Muscle of arm (tissue), 12 donors: ENCODE measurements around the gene SLC6A18. TPM values are rescaled to one million over a fixed set of nuclear protein-coding genes. Genes with fewer than 3 reads are reported as not detected.
"Not testable (repeated sequence)": the region's sequence is repeated elsewhere in the genome, so short reads cannot be mapped to it uniquely, and the experiment has no call there.

Source experiments
- DNase-seq: peaks from one replicate; pipeline ENCODE4 v3.0.0-alpha.2; 2013
- polyA plus RNA-seq, 12 donors: library from polyadenylated mRNA; unstranded; fragments of 120-200 nt; gene quantifications; one replicate each; pipeline ENCODE4 v1.2.1, GENCODE V29; 2013; ENCODE audit not compliant: insufficient read length in 12 of 12

The SLC6A18 gene
- polyA plus RNA-seq, 12 donors, result not detected

DNA sequence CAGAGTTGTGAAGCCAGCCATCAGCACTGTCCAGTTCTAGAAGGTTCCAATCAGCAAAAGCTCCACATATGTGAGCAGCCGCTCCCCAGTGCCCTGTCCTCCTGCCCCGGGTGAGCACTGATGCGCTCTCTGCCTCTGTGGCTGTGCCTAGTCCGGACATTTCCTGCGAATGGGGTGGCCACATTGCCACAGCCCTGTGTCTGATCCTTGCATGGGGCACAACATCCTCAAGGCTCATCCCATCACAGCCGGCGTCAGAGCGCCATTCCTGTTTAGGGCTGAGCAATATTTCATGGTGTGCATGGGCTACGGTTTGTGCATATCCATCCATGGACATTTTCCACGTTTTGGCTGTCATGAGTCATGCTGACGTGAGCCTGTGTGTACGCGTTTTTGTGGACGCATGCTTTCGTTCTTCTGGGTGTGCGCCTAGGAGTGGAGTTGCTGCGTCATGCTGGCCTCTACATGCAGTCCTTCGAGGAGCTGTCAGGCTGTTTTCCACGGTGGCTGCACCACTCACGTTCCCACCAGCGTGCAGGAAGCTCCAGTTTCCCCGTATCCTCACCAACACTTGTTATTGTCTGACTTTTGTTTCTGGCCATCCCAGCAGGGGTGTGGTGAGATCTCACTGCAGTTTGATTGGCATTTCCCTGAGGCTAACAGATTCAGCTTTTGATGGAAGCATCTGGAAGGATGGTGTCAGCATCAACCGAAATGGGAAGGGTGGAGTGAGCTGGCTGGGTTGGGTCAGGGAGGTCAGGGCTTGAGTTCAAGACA lies 9.7 kb upstream of the SLC6A18 start:
- no peak for DNase-seq

DNA sequence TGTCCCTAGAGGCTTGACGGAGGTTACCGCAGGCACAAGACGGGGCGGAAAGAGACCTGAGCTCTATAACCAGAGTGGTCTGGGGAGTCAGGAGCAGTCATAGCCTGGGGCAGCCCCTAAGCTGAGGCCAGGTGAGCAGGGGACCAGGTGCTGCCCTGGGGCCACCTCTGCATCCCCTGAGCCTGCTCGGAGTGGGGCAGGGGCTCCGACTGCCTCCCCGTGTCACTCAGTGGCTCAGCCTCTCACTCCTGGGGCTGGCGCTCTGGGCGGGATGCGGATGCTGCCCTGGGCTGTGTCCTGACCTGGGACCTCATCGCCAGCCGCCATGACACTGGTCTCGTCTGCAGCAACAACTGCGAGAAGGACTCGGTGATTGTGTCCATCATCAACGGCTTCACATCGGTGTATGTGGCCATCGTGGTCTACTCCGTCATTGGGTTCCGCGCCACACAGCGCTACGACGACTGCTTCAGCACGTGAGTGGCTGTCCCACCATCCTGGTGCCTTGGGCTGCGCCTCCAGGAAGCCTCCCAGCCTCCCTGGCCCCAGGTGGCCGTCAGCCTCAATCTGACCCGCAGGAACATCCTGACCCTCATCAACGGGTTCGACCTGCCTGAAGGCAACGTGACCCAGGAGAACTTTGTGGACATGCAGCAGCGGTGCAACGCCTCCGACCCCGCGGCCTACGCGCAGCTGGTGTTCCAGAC lies 8.8 kb upstream of the SLC6A18 start:
- no peak for DNase-seq

DNA sequence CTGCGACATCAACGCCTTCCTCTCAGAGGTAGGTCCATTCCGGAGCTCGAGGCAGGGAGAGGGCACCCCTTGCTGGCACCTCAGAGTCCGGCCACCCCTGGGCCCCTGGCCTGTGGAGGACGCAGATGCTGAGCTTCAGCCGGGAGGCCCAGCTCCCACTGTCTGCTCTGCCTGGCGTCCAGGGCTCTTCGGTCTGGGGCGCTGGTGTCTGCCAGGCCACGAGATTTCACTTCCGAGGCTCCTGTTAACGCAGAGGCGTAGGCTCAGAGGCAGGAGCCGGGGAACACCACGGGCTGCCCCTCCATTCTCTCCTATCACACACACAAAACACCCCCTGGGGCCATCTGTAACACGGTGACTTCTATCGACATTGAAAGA lies 8.3 kb upstream of the SLC6A18 start:
- no peak for DNase-seq

DNA sequence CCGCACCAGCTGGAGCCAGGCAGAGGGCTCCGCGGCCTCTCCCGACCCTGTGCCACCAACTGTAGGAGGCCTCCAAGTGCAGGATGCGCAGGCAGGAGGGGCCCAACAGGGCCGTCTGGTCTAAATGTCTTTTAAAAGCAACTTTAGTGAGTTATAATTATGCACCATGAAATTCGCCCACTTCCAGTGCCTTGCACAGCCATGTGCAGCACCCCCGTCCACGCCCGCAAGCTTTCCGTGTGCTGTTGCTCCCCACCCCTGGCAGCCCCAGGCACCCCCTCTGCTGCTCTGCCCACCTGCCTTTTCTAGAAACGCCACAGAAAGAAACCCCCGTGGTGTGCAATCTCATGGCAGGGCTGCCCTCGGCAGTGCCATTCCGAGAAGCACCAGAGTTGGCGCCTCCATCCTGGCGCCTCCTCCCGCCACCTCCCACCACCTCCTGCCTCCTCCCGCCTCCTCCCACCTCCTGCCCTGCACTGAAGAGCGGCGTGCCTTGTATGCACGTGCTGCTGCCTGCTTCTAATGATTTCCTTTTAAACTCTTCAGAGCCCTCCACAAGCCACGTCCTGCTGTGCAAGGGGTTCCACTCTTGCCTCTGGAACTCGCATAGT lies 7.5 kb upstream of the SLC6A18 start:
- DNase-seq, result no peak

DNA sequence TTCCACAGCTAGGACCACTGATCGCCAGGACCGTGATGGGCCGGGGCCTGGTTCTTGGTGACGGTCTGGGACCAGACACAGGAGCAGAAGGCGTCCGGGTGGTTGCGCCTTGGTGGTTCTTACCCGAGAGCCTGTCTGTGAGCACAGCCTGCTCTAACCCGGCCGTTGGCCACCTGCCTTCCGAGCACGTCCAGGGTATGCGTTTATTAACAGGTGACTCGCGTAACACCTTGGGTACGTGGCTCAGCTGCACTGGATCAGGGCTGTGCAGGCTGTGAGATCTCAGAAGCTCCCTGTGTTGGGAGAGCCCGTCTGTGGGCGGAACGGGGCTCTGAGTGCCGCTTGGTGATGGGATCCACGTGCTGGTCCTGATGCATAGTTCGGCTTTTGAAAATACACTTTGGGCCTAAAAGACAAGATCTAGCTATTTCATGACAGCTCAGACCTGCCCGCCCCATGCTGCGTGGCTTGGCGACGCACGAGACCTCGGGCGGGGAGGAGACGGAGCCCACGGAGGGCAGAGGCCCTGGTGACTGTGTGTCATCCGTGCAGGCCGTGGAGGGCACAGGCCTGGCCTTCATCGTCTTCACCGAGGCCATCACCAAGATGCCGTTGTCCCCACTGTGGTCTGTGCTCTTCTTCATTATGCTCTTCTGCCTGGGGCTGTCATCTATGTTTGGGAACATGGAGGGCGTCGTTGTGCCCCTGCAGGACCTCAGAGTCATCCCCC lies 6.7 kb upstream of the SLC6A18 start:
- no peak for DNase-seq

DNA sequence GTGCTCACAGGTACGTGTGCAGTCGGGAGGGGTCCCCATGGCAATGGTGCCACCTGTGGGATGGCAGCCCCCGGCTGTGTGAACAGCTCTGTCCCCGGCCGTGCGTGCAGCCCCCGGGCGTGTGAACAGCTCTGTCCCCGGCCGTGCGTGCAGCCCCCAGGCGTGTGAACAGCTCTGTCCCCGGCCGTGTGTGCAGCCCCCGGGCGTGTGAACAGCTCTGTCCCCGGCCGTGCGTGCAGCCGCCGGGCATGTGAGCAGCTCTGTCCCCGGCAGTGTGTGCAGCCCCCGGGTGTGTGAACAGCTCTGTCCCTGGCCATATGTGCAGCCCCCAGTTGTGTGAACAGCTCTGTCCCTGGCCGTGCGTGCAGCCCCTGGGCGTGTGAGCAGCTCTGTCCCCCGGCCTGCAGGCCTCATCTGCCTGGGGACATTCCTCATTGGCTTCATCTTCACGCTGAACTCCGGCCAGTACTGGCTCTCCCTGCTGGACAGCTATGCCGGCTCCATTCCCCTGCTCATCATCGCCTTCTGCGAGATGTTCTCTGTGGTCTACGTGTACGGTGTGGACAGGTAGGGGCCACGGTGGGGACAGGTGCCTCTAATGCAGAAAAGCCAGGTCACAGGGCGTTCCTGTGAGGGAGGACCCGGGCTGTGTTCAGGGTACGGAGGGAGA lies 5.9 kb upstream of the SLC6A18 start:
- no peak for DNase-seq

DNA sequence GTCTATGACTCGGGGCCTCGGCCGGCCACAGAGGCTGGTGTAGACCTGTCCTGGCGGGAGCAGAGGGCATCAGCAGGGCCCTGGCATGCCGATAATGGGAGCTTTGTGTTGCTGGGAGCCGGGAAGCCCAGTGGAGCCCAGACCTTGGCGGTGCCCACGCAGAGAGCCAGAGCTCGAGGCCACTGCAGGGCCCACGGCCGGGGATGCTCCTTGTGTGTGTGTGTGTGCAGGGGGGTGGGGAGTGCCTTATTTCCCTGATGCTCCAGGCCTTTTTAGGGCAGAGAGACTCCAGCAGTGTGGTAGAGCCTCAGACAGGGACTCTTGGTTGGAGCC lies 5.4 kb upstream of the SLC6A18 start:
- no peak for DNase-seq

DNA sequence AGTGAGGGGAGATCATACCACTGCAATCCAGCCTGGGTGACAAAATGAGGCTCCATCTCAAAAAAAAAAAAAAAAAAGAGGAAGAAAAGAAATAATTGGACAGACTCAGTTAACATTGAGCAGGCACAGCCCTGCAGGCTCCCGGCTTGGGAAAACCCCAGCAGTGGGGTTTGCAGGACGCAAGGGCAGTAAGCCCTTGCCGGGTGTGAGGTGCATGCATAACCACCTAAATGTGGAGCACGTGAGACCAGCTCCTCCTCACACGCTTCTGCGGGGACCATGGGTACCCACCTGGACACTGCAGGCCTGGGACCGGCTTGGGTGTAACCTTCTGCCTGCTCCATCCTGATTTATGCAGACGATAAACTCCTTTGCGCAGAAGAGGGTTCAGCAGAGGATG lies 4.8 kb upstream of the SLC6A18 start:
- no peak for DNase-seq

DNA sequence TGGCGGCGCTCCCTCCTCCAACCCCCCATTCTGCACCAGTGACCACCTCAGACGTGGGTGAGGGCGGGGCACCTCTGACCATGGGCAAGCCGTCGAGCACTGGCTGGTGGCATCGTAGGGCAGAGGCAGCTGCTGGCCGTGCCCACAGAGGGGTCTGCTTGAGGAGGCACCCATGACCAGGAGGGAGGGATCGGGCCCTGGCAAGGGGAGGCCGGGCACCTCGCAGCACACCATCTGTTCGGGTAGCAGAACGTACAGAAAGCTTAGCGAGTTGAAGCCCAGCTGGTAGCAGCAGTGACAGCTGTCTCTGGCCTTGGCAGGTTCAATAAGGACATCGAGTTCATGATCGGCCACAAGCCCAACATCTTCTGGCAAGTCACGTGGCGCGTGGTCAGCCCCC lies 4.3 kb upstream of the SLC6A18 start:
- DNase-seq, result no peak

DNA sequence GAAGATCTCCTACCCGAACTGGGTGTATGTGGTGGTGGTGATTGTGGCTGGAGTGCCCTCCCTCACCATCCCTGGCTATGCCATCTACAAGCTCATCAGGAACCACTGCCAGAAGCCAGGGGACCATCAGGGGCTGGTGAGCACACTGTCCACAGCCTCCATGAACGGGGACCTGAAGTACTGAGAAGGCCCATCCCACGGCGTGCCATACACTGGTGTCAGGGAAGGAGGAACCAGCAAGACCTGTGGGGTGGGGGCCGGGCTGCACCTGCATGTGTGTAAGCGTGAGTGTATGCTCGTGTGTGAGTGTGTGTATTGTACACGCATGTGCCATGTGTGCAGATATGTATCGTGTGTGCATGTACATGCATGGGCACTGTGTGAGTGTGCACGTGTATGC lies 3.5 kb upstream of the SLC6A18 start:
- no peak for DNase-seq

DNA sequence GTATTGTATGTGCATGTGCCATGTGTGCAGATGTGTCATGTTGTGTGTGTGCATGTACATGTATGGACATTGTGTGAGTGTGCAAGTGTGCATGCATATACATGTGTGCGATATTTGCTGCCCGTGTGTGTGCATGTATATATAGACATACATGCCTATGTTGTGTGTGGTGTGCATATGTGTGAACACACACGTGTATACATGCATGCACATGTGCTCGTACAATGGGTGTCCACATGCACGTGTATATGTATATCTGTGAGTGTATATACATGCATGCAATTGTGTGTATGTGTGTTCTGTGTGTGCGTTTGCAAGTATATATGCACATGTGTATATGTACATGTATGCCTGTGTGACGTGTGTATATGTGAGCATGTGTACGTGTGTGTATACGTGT lies 3.0 kb upstream of the SLC6A18 start:
- no peak for DNase-seq

DNA sequence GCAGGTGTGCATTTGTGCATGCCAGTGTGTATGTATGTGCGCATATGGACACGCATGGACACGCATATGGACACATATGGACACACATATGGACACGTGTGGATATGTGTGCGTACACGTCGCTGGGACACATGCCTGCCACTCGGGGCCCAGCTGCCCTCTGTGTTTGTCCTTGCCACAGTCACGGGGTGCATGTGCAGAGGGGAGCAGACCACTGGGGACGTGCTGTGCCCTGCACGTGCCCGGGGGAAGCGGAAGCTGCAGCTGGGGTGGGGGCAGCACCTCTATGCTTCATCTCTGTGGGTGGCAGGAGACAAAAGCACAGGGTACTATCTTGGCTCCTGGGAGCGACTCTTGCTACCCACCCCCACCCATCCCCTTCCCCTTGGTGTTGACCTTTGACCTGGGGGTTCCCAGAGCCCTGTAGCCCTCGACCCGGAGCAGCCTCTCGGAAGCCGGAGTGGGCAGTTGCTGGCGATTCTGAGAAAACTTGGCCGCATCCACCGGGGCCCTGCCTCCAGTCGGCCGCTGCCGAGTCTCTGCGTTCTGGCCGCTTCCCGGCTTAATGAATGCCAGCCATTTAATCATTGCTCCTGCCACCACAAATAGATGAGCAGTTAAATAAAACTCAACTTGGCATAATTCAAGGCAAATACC lies 2.4 kb upstream of the SLC6A18 start:
- no peak for DNase-seq

DNA sequence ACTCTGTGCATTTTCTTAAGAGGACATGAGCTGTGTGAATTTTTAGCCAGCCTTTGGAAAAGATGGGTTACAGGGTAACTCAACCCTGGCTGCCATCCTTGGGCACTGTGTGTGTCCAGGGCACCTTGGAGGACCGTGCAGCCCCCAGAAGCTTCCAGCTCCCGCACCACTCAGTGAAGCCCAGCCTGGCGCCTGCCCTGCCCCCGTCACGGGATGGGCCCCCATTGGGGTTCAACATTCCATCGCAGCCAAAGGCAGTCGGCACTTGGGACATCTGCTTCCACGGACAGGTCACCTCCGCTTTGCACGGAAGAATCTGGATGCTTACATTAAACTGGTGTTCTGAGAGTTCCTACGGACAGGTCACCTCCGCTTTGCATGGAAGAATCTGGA lies 1.9 kb upstream of the SLC6A18 start:
- DNase-seq, result no peak

DNA sequence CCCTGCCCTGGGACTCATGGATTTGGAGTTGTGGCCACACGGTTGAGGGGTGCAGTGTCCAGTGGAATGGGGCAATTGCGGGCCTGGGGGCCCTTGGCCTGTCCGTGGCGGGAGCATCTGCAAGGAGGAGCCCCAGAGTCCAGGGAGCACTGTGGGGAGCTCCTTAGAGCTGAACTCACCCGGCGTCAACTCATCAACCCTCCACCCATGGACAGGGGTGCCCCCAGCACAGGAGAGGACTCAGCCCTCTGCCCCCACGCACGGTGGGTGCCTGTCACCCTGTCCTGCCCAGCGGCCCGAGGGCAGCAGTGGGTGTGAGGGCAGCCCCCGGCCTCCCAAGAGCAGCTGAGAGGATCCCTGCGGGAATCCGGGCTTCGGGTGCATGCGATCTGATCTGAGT lies 550 bp upstream of the SLC6A18 start:
- no peak for DNase-seq

DNA sequence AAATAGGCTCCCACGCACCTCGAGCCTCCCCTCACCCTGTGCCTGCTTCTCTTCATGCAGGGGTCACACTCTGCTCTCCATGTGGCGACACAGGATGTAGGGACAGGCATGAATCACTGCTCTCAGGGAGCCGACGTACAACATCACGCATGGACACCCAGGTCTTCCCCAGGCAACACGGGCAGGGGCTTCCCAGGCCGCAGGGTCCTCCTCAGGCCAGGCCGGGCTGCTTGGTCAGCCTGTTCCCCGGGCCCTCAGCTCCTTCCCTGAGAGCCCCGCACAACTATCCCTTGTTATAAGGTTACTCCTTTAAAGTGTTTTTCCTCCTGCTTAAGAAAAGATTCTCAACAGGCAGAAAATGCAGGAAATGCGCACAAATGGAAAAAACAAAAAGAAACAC lies 1.1 kb downstream of the SLC6A18 start:
- DNase-seq, result no peak

DNA sequence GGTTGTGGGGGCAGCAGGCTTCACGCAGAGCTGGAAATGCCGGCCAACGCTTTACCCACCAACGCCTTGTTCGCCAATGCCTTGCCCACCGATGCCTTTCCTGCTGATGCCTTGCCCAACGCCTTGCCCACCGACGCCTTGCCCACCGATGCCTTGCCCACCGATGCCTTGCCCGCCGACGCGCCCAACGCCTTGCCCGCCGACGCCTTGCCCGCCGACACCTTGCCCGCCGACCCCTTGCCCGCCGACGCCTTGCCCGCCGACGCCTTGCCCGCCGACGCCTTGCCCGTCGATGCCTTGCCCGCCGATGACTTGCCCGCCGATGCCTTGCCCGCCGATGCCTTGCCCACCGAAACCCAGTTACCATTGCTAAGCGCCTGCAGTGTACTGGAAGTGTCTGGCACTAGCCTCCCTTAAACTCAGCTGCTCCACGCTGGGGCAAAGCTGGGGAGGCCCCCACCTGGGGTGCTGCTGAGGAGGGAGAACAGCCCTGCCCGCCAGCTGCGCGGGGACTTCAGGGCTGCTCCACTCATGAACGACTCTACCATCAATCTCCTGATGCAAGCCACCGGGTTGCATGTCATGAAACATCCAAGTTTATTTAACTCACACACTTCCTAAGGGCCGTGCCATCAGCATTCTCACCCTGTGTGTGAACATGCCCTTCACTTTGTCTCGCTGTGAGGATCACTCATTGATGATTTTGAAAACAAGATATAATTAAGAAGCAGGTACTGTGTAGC lies 1.8 kb downstream of the SLC6A18 start:
- DNase-seq, result no peak

DNA sequence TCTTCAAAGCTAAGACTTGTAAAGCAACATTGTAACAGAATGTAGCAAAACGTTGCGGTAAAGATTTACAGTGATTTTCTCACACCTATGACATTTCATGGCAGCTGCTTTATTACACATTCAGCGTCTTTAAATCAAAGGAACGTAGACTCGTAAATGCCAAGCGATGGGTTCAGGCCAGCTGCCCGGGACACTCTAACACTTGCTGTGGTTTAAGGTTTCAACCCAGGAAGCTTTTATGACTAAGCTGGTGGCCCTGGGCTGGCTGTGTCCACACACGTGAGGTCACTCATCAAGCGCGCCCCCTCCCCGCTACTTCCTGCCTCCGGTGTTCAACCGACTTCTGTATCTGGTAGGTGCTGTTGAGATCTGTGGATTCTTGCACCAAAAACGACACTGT lies 2.5 kb downstream of the SLC6A18 start:
- no peak for DNase-seq

DNA sequence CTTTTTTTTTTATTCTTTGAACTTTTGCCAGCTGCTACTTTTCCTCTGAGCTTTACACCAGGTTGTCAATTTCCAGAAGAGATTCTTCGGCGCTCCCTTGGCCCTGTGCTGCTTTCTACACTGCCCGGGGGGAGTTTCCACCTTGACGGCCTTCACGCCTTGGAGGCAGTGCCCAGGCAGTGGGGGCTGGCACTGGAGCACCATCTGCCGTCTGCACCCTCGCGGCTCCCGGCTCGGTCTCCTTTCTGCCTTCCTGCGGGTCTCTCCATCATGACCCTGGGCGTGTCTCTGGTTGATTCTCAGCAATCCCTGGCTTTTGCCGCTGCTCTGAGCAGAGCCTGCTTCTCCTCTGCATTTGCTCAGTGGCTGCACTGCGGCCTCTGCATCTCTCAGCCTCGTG lies 2.9 kb downstream of the SLC6A18 start:
- no peak for DNase-seq

DNA sequence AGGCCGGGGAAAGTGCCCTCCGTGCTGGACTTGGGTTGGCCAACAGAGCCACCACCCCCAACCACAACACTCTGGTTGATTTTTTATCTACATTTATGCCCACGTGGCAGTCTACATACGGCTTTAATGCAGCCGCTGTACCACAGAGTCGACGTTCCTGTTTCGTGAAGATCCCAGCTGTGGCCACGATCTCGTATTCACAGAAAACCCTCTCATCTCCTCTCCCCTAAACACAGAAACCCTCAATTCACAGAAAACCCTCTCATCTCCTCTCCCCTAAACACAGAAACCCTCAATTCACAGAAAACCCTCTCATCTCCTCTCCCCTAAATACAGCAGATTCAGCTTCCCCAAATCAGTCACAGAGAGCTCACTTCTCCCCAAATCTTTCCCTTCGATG lies 3.8 kb downstream of the SLC6A18 start:
- DNase-seq, result not testable (repeated sequence)

DNA sequence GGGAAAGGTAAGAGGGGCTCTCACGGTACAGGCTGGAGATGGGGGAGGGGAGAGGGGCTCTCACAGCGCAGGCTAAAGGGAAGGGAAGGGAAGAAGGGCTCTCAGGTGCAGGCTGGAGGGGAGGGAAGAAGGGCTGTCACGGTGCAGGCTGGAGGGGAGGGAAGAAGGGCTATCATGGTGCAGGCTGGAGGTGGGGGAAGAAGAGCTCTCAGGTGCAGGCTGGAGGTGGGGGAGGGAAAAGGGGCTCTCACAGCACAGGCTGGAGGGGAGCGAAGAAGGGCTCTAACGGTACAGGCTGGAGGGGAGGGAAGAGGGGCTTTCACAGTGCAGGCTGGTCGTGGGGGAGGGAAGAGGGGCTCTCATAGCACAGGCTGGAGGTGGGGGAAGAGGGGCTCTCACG lies 4.6 kb downstream of the SLC6A18 start:
- DNase-seq, result no peak

DNA sequence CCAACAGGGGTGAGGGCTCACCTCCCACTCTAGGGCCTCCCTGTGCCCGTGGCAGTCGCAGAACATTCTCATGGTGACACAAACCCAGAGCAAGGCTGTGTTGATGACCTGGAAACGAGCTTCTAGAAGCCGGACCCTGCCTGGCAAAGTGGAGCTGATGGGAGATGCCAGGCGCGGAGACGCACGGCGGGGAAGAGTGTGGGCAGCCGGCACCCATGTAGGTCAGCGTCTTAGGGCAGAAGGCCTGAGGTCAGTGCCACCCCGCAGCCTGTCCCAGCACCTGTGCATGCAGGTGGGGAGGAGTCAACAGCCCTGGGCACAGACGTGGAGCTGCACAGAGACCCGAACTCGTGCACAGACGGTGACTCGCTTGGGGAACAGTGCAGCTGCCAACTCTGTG lies 5.4 kb downstream of the SLC6A18 start:
- no peak for DNase-seq
